GM19351 (cell line): ENCODE data around the gene ADAM19.

ENCODE experiments used
- ATAC-seq: cut with Tn5 transposase; IDR thresholded peaks from one replicate; pipeline ENCODE4 v1.9.1; 2021; ENCODE audit warnings: mild to moderate bottlenecking, moderate library complexity; ENCODE audit not compliant: unreplicated experiment

The ADAM19 gene

DNA sequence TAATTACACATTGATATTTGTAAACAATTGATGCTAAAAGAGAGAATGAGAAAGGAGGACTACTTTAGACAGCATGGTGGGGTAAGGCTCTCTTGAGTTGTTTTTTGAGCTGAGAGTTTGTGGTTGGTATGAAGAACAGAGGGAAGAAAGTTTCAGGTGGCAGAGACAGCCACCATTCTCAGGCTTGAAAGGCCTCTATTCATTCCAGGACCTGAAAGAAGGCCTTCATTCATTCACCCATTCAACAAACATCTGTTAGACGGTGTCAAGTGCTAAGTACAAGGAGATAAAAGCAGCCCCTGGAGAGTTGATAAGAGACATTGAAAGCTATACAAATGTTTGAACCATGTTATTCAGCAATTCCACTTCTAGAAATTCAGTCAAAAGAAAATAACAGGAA, 21.7 kb upstream of the ADAM19 start:
- no peak for ATAC-seq

- ATAC-seq = peak; percentile 68
Observed at GRCh38 chr5:157596487-157596886, 20.9 kb upstream of the ADAM19 start.

DNA sequence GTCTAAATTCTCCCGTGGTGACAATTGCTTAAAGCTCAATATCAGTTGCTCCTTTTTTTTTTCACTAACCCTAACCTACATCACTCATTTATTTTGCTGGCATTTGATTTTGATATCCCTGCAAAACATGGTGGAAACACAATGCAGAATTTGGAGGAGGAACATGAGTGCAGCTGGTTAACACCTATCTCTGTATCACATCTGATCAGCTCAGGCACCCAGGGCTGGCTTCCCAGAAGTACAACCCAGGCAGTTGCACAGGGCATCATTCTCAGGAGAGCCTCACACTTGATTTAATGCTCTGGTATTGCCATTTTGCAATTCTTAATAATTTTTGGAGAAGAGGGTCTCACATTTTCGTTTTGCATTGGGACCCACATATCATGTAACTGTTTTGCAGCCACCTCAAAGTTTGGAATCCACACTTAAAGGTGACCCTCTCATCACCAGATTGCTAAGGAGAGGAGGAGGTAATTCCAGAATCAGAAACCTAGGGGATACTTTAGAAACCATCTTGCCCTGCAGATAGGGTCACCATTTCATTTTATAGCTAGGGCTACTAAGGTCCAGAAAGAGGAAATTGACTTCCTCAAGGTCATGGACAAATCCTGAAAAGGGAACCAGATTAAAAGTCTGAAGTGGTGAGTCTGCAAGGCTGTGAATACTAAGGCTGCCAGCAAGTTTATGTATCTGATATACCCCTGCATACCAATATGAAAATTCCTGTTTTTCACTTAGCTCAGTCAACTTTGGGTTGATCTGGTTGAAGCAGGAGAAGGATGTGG, 19.3 kb upstream of the ADAM19 start:
- no peak for ATAC-seq

GRCh38 chr5:157594257-157594656, 18.7 kb upstream of the ADAM19 start:
- ATAC-seq = no peak

DNA sequence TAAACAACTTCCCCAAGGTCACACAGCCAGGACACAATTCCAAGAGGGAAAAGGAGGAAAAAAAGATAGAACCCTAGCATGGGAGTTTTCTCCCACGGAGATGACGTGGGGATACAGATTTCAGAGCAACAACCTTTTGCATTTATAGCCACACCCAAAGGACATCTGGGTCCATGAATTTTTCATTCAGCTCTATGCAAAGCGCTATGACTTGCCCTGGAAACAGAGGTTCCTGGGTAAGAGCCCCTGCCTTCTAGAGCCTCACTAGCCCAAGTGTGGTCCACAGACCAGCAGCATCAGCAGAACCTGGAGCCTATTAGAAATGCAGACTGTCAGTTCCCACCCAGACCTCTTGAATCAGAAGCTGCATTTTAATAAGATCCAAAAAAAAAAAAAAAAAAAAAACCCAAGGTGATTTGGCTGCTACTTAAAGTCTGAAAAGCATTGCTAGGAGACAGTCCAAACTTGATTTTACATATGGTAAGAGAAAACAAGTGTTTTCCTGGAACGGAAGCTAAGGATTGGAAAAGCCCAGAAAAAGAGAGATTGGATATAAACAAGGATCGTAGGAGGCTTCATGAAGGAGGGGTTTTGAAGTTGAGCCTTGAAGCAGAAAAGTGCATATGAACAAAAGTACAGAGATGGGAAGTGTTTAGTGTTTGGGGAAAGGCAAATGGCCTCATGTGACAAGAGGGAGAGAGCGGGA, 17.6 kb upstream of the ADAM19 start:
- no peak for ATAC-seq

DNA sequence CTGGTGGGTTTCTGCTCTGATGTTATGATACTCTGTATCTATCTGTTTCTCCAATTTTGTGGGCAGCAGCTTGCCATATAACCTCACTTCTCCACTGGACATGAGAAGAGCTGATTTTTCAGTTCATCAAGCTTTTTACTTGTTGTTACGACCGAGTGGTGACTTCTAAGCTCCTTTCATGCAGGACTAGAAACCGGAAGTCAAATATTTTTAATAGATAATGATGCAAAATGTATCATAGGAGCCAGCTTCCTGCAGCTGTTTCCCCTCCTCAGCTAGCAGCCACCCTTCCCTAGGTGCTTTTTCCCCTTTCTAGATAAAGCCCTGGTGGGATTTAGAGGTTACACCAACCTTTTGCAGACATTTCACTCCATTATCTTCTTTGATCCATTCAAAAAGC, 17.0 kb upstream of the ADAM19 start:
- ATAC-seq = no peak

DNA sequence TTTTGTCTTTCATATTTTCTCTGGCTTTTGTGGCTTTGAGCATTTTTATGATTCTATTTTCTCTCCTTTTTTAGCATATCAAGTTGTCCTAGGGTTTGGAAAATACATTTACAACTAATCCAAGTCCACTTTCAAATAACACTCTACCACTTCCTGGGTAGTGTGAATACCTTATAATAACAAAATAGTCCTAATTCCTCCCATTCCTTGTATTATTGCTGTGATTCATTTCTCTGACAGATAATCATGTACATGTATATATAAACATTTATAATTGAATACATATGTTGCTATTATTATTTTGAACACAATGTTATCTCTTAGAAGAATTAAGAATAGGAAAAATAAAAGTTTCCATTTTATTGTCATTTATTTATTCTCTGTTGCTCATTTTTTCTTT, 14.9 kb upstream of the ADAM19 start:
- no peak for ATAC-seq

GRCh38 chr5:157584628-157585027, 9.1 kb upstream of the ADAM19 start:
- no peak for ATAC-seq

GRCh38 chr5:157582731-157583620, 7.4 kb upstream of the ADAM19 start:
- peak; percentile 64 for ATAC-seq

DNA sequence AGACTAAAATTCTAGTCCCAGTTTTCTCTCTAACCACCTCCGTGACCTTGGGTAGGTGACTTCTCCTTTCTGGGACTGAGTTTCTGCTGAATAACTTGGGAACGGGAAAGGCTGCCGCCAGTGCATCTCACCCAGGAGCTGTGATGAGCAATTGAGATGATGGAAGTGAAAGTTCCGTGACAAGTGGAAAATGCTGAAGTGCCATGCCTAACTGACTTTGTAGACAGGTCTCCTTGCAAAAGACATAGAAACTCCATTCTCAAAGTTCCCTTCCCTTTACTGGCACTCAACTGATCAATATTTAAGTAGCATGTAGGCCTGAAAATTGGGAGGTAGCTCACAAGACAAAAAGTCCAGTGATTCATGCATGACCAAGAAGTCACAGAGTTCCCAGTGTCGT, 6.3 kb upstream of the ADAM19 start:
- no peak for ATAC-seq

- ATAC-seq = no peak
Observed at GRCh38 chr5:157578079-157578780, 2.7 kb upstream of the ADAM19 start.

- ATAC-seq = no peak
Observed at GRCh38 chr5:157576678-157577077, 1.1 kb upstream of the ADAM19 start.

GRCh38 chr5:157574456-157575380, 857 bp downstream of the ADAM19 start:
- peak; percentile 2 for ATAC-seq

DNA sequence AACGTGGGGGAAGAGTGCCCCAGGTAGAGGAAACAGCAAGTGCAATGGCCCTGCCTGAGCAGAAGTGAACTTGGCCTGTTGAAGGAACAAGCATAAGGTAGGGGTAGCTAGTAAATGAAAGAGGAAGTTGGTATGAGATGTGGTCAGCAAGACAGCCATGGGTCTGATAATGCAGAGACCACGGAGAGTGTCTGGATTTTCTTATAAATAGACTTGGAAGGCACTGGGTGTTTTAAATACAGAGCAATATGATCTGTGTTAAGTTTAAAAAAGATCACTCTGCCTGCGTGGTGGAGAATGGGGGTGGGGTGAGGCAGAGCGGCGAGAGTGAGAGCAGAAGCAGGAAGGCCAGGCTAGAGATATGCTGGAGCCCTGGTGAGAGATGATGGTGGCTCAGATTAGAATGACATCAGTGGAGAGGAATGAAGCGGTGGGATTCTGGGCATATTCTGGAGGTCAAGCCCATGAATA, 4.2 kb downstream of the ADAM19 start:
- peak; percentile 88 for ATAC-seq

DNA sequence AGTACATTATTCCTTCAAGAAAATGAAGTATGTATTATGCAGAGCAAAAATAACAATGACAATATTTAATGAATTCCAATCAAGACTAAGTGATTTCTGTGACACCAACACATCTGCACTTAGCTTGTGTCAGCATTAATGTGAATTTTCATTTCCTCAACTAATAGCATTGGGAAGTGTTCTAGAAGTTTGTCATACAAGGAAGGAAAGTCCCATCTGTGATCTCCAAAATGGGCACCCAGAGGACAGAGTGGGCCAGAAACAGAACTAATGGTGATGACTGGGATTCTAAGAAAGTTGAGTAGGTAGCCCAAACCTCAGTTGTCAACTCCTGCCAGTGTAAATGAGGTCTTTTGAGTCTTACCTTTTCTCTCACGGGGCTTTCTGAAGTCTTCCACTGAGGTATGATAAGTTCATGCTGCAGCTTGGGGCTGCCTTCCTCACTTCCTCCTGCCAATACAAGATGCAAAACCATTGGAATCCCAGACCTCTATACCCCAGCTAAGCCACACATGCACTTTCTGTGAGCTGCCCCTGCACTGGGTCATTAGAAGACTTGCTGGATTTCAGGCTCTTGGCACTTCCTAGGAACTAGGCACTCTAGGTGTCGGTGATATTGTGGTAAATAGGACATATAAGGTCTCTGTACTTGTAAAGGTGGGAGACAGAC, 4.9 kb downstream of the ADAM19 start:
- ATAC-seq = no peak

GRCh38 chr5:157568720-157569119, 6.9 kb downstream of the ADAM19 start:
- ATAC-seq = no peak

GRCh38 chr5:157568222-157568621, 7.4 kb downstream of the ADAM19 start:
- ATAC-seq = no peak

DNA sequence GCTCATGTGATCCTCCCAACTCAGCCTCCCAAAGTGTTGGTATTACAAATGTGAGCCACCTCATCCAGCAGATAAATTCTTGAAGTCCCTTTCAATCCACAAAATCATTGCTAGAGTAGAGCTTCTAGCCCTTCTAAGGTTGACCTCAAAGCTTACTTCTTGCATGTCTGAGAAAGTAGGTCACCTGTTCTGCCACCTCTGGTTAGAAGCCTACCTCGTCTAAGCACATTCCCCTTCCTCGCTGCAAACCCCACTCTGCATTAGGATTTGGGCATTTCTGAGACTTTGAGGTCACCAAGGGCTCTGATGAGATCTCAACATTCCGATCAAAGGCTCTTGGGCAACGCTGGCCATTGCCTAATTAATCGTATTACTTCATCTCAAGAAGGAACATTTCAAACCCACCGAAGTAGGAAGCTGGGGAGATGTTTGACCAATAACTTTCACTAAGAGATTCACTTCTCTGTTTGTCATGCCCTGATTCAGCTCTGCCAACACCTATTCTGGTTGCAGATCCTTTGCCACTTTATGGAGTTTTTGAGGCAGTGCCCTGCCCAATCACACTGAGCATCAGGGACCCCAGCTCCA, 8.6 kb downstream of the ADAM19 start:
- ATAC-seq = no peak
